Measurements from ENCODE around the gene HNRNPC. TPM values are rescaled to one million over a fixed set of nuclear protein-coding genes. Genes with fewer than 3 reads are reported as not detected.
"Not testable (repeated sequence)": the region's sequence is repeated elsewhere in the genome, so short reads cannot be mapped to it uniquely, and the experiment has no call there.

HNRNPC gene
- total and polyA plus RNA-seq, 8 donors = 118 to 269 (median 184) TPM

GRCh38 chr14:21287168-21287567, 17.9 kb upstream of the HNRNPC start:
- H3K4me1 ChIP-seq = no peaks in the 10 kb centered on the region
- H3K4me3 ChIP-seq = no peak overlapping the region
- no peak for TF ChIP-seq CTCF (IDR thresholded peaks at IDR 0.05)
- FAIRE-seq (no peak), DNase-seq (no peak), ATAC-seq (no peak)
- intact Hi-C loops (cut with DNase I) = no loop called here
- no peaks in the 10 kb centered on the region for H3K27me3 ChIP-seq
- H3K36me3 ChIP-seq = no peaks in the 10 kb centered on the region
- H3K27ac ChIP-seq = no peak overlapping the region
- no peaks in the 10 kb centered on the region for H3K9me3 ChIP-seq
- WGBS, 2 donors = 87 to 94% methylated on average over 6 of the region's 6 CpGs

GRCh38 chr14:21286516-21286915, 17.3 kb upstream of the HNRNPC start:
- H3K4me3 ChIP-seq; intact Hi-C loops (cut with DNase I); ATAC-seq; H3K27ac ChIP-seq; H3K36me3 ChIP-seq; H3K9me3 ChIP-seq; H3K27me3 ChIP-seq; DNase-seq; H3K4me1 ChIP-seq; FAIRE-seq: not testable (repeated sequence)
- WGBS, 2 donors = 88 to 90% methylated on average over 2 of the region's 2 CpGs

GRCh38 chr14:21281917-21282316, 12.7 kb upstream of the HNRNPC start:
- intact Hi-C loops (cut with DNase I); H3K4me3 ChIP-seq; H3K36me3 ChIP-seq; H3K27me3 ChIP-seq; ATAC-seq; H3K9me3 ChIP-seq; H3K4me1 ChIP-seq; DNase-seq; H3K27ac ChIP-seq; FAIRE-seq: not testable (repeated sequence)
- 80 to 81% methylated on average over 8 of the region's 8 CpGs for WGBS, 2 donors

GRCh38 chr14:21279783-21280182, 10.5 kb upstream of the HNRNPC start, which contains the start of gene RPGRIP1:
Gene RPGRIP1, plus strand, starts transcription at chr14:21280083. Its CDS starts 7,894 bp downstream, at chr14:21287977.
- Histone ChIP-seq H3K36me3 (no peaks in the 10 kb centered on the region), H3K27ac (no peak within 1 kb of the TSS), H3K9me3 (no peaks in the 10 kb centered on the region), H3K27me3 (no peaks in the 10 kb centered on the region), H3K4me1 (no peaks in the 10 kb centered on the region), H3K4me3 (no peak within 1 kb of the TSS)
- DNase-seq = no peak
- 93 to 95% methylated on average over 2 of the region's 2 CpGs for WGBS, 2 donors
- intact Hi-C loops (cut with DNase I) = no loop called here
- no peak for FAIRE-seq
- no peak for ATAC-seq
- no peak for TF ChIP-seq CTCF (IDR thresholded peaks at IDR 0.05)

GRCh38 chr14:21278632-21279031, 9.4 kb upstream of the HNRNPC start:
- no peak for TF ChIP-seq CTCF (IDR thresholded peaks at IDR 0.05)
- Histone ChIP-seq H3K27ac (no peak overlapping the region), H3K36me3 (no peaks in the 10 kb centered on the region), H3K4me3 (no peak overlapping the region), H3K4me1 (no peaks in the 10 kb centered on the region), H3K9me3 (no peaks in the 10 kb centered on the region), H3K27me3 (no peaks in the 10 kb centered on the region)
- FAIRE-seq = no peak
- no peak for DNase-seq
- intact Hi-C loops (cut with DNase I) = no loop called here
- WGBS, 2 donors = 73 to 79% methylated on average over 4 of the region's 4 CpGs
- ATAC-seq = peak in 1 of 4 donors; percentile 21

- no peak overlapping the region for H3K27ac ChIP-seq
- intact Hi-C loops (cut with DNase I) = no loop called here
- WGBS, 2 donors = 83 to 92% methylated on average over 9 of the region's 9 CpGs
- H3K9me3 ChIP-seq = no peaks in the 10 kb centered on the region
- H3K36me3 ChIP-seq = no peaks in the 10 kb centered on the region
- no peak for FAIRE-seq
- no peaks in the 10 kb centered on the region for H3K27me3 ChIP-seq
- no peak overlapping the region for H3K4me3 ChIP-seq
- DNase-seq = no peak
- ATAC-seq = no peak
- H3K4me1 ChIP-seq = no peaks in the 10 kb centered on the region
- no peak for TF ChIP-seq CTCF (IDR thresholded peaks at IDR 0.05)
These were observed 6.1 kb upstream of the HNRNPC start for GRCh38 chr14:21275261-21275858.

GRCh38 chr14:21272661-21273060, 3.4 kb upstream of the HNRNPC start:
- ATAC-seq; H3K36me3 ChIP-seq; H3K4me1 ChIP-seq; H3K27me3 ChIP-seq; H3K9me3 ChIP-seq; H3K4me3 ChIP-seq; intact Hi-C loops (cut with DNase I); H3K27ac ChIP-seq; FAIRE-seq; DNase-seq: not testable (repeated sequence)
- WGBS, 2 donors = 88 to 90% methylated on average over 17 of the region's 17 CpGs

Data from pancreas (tissue), 10 donors.